ENCODE measurements around the gene LAMA2.

GRCh38 chr6:129519750-129520149 lies 636.8 kb downstream of the LAMA2 start:
- TF ChIP-seq CTCF (IDR thresholded peaks at IDR 0.05) (no peak), TAF1 (IDR thresholded peaks at IDR 0.05; ENCODE audit: borderline replicate concordance, low read depth, low read length) (no peak), MAX (IDR thresholded peaks at IDR 0.05; ENCODE audit: low read depth) (no peak), YY1 (IDR thresholded peaks at IDR 0.05; ENCODE audit: low read depth) (no peak)

All from SK-N-SH (cell line).